IMR-90 (cell line): Measurements from ENCODE around the gene CENPN. TPM values are rescaled to one million over a fixed set of nuclear protein-coding genes. Genes with fewer than 3 reads are reported as not detected.

Experiments
- ATAC-seq: fragments of 200-7000 bp; cut with Tn5 transposase; 2 replicates; pipeline ENCODE4 v1.9.1; 2020; ENCODE audit warnings: low read depth, mild to moderate bottlenecking, moderate library complexity
- BruUV-seq: library from RNA; stranded (reverse); fragments of 400-500 nt; replicated peaks from 2 replicates; lab custom pipeline; 2021; lab: Mats Ljungman, UMichigan
- CTCF ChIA-PET: fragments of 300-600 bp; formaldehyde crosslinking; extraction: SDS; loops from one replicate; lab custom pipeline; 2021; ENCODE audit warnings: antibody characterized with exemption; lab: Yijun Ruan, JAX
- POLR2A ChIA-PET: fragments of 300-600 bp; sonication (Branson Sonifier 250); formaldehyde crosslinking; loops from one replicate; lab custom pipeline; 2022; ENCODE audit warnings: antibody characterized with exemption; ENCODE audit not compliant: unreplicated experiment; lab: Charles Lee
- DNase-seq: peaks from one replicate; pipeline ENCODE4 v3.0.0; 2013
- H2AFZ ChIP-seq: replicated peaks from 2 replicates; pipeline ENCODE3; 2013; ENCODE audit warnings: low read length, mild to moderate bottlenecking; ENCODE audit not compliant: poor library complexity
- H2AK5ac ChIP-seq: 2 replicates; pipeline ENCODE4 v1.6.1; 2013; ENCODE audit warnings: low read depth, low read length, inconsistent platforms
- H2AK9ac ChIP-seq: replicated peaks from 2 replicates; pipeline ENCODE3; 2013; ENCODE audit warnings: mild to moderate bottlenecking, low read depth, low read length, moderate library complexity; ENCODE audit not compliant: poor library complexity
- H2BK120ac ChIP-seq: 2 replicates; pipeline ENCODE4 v1.6.1; 2013; ENCODE audit warnings: low read depth, low read length, inconsistent platforms
- H2BK15ac ChIP-seq: 3 replicates; pipeline ENCODE4 v1.6.1; 2013; ENCODE audit warnings: low read depth, low read length, inconsistent platforms
- H2BK20ac ChIP-seq: 2 replicates; pipeline ENCODE4 v1.6.1; 2013; ENCODE audit warnings: low read depth, mild to moderate bottlenecking, inconsistent platforms, low read length, moderate library complexity
- H2BK5ac ChIP-seq: 2 replicates; pipeline ENCODE4 v1.6.1; 2013; ENCODE audit warnings: mild to moderate bottlenecking, low read depth, low read length, inconsistent platforms; ENCODE audit not compliant: poor library complexity, severe bottlenecking
- H3K14ac ChIP-seq: replicated peaks from 2 replicates; pipeline ENCODE4 v1.6.1; 2013; ENCODE audit warnings: low read depth, low read length, inconsistent platforms
- H3K18ac ChIP-seq: 2 replicates; pipeline ENCODE4 v1.6.1; 2013; ENCODE audit warnings: low read depth, low read length, control low read depth
- H3K23ac ChIP-seq: 2 replicates; pipeline ENCODE4 v1.6.1; 2013; ENCODE audit warnings: low read depth, low read length, inconsistent platforms
- H3K27ac ChIP-seq: 2 replicates; pipeline ENCODE4 v1.5.1; 2013; ENCODE audit warnings: mild to moderate bottlenecking, control low read depth, low read length; ENCODE audit not compliant: insufficient read depth
- H3K27me3 ChIP-seq: 2 replicates; pipeline ENCODE4 v1.6.1; 2013; ENCODE audit warnings: low read length; ENCODE audit not compliant: control insufficient read depth, insufficient read depth
- H3K36me3 ChIP-seq: 2 replicates; pipeline ENCODE4 v1.6.1; 2013; ENCODE audit warnings: low read length, mixed read lengths; ENCODE audit not compliant: control insufficient read depth, insufficient read depth
- H3K4ac ChIP-seq: 2 replicates; pipeline ENCODE4 v1.6.1; 2013; ENCODE audit warnings: low read depth, low read length, inconsistent platforms
- H3K4me1 ChIP-seq: 2 replicates; pipeline ENCODE4 v1.6.1; 2013; ENCODE audit warnings: low read length, mixed read lengths; ENCODE audit not compliant: control insufficient read depth, insufficient read depth
- H3K4me2 ChIP-seq: 2 replicates; pipeline ENCODE4 v1.6.1; 2013; ENCODE audit warnings: low read depth, mild to moderate bottlenecking, control low read depth, low read length, moderate library complexity
- H3K4me3 ChIP-seq: 2 replicates; pipeline ENCODE4 v1.5.1; 2013; ENCODE audit warnings: low read depth, mild to moderate bottlenecking, control low read depth, low read length, moderate library complexity; ENCODE audit not compliant: insufficient read depth
- H3K56ac ChIP-seq: 2 replicates; pipeline ENCODE4 v1.6.1; 2013; ENCODE audit warnings: low read length, inconsistent platforms; ENCODE audit not compliant: insufficient read depth; ENCODE audit errors: extremely low read depth
- H3K79me1 ChIP-seq, 2 experiments: 2 replicates each; pipeline ENCODE4 v1.6.1; 2013; ENCODE audit warnings: low read length in 2 of 2, inconsistent platforms in 1 of 2, low read depth in 1 of 2
- H3K9ac ChIP-seq: 2 replicates; pipeline ENCODE4 v1.6.1; 2013; ENCODE audit warnings: low read depth, low read length, control low read depth
- H3K9me1 ChIP-seq: 2 replicates; pipeline ENCODE4 v1.6.1; 2013; ENCODE audit warnings: low read length, inconsistent platforms; ENCODE audit not compliant: insufficient read depth
- H3K9me3 ChIP-seq: 2 replicates; pipeline ENCODE4 v1.6.1; 2013; ENCODE audit warnings: low read length; ENCODE audit not compliant: control insufficient read depth, insufficient read depth
- H4K20me1 ChIP-seq: 2 replicates; pipeline ENCODE4 v1.6.1; 2013; ENCODE audit warnings: low read length, inconsistent platforms; ENCODE audit not compliant: insufficient read depth
- H4K5ac ChIP-seq: 2 replicates; pipeline ENCODE4 v1.6.1; 2013; ENCODE audit warnings: mild to moderate bottlenecking, low read depth, low read length, control low read depth
- H4K8ac ChIP-seq, 2 experiments: 2 replicates each; pipeline ENCODE4 v1.6.1; 2013; ENCODE audit warnings: low read depth in 2 of 2, low read length in 2 of 2, control low read depth in 1 of 2, inconsistent platforms in 1 of 2
- H4K91ac ChIP-seq: 2 replicates; pipeline ENCODE4 v1.6.1; 2013; ENCODE audit warnings: low read depth, low read length, inconsistent platforms; ENCODE audit not compliant: insufficient read depth
- CHD1 ChIP-seq: IDR thresholded peaks from 2 replicates; pipeline ENCODE4 v1.6.1; 2012; ENCODE audit warnings: low read depth, low read length, improper control_type of control experiment
- FOS ChIP-seq: fragments of 150-350 bp; IDR thresholded peaks from 2 replicates; pipeline ENCODE4 v1.6.1; 2016; ENCODE audit warnings: low read depth, low read length
- MAFK ChIP-seq: IDR thresholded peaks from 2 replicates; pipeline ENCODE4 v1.6.1; 2012; ENCODE audit warnings: low read depth, low read length, improper control_type of control experiment
- MAZ ChIP-seq: IDR thresholded peaks from 2 replicates; pipeline ENCODE4 v1.6.1; 2012; ENCODE audit warnings: low read depth, mild to moderate bottlenecking, low read length, improper control_type of control experiment, moderate library complexity, borderline replicate concordance
- MXI1 ChIP-seq: IDR thresholded peaks from 2 replicates; pipeline ENCODE4 v1.6.1; 2012; ENCODE audit warnings: low read depth, mild to moderate bottlenecking, low read length, moderate library complexity, borderline replicate concordance
- NFE2L2 ChIP-seq: fragments of 150-350 bp; IDR thresholded peaks from 2 replicates; pipeline ENCODE4 v1.6.1; 2016; ENCODE audit warnings: low read depth, mild to moderate bottlenecking, low read length
- POLR2A ChIP-seq: IDR thresholded peaks from 2 replicates; pipeline ENCODE4 v1.6.1; 2012; ENCODE audit warnings: mild to moderate bottlenecking, low read depth, low read length
- RFX5 ChIP-seq: IDR thresholded peaks from 2 replicates; pipeline ENCODE4 v1.8.0; 2012; ENCODE audit warnings: low read depth, mild to moderate bottlenecking, low read length, moderate library complexity
- WGBS, 2 experiments: methylation state at CpG; one replicate each; pipeline versions ENCODE4 v1.1.5 to v1.1.7; 2013; ENCODE audit warnings: missing lambda C conversion rate in 2 of 2; ENCODE audit not compliant: insufficient read length in 1 of 2; ENCODE audit errors: extremely low coverage in 2 of 2; 5-methylcytosine and 5-hydroxymethylcytosine counted together
- dilution Hi-C: fragments of 300-500 bp; cut with HindIII; formaldehyde crosslinking; loops from one replicate; pipeline ENCODE4 v1.14.3; 2018; ENCODE audit warnings: low sequenced_read_pairs; ENCODE audit not compliant: unreplicated experiment
- in situ Hi-C: fragments of 300-500 bp; cut with MboI; formaldehyde crosslinking; loops from 3 replicates; pipeline ENCODE4 v1.14.3; 2019; ENCODE audit warnings: low sequenced_read_pairs, inconsistent platforms, mixed read lengths
- intact Hi-C: fragments of 100-400 bp; cut with micrococcal nuclease; formaldehyde crosslinking; loops from 2 replicates; pipeline ENCODE4 v1.10.0; 2022
- polyA plus RNA-seq, 3 experiments: library from polyadenylated mRNA; depleted of rRNA; stranded (reverse); fragments of >200 nt; gene quantifications; 2 replicates each; pipeline ENCODE4 v1.2.3, GENCODE V29; 2012; ENCODE audit warnings: low replicate concordance in 1 of 3
- total RNA-seq: library from RNA; depleted of rRNA; stranded (reverse); fragments of >200 nt; gene quantifications from 2 replicates; pipeline ENCODE4 v1.2.3, GENCODE V29; 2012
- TF ChIP-seq, protein P1 (sequence below): fragments of 150-350 bp; IDR thresholded peaks from 2 replicates; pipeline ENCODE4 v1.6.1; 2017; ENCODE audit warnings: mild to moderate bottlenecking, antibody characterized with exemption, low read length, low read depth
- TF ChIP-seq, protein P2 (sequence below): conservative IDR thresholded peaks from 2 replicates; pipeline ENCODE4 v1.5.1; 2012; ENCODE audit warnings: mild to moderate bottlenecking, low read depth, low read length, improper control_type of control experiment

Gene CENPN
- total and polyA plus RNA-seq, 2 of the 4 experiments (the other 2 are of a cell fraction), result 20.5 to 22.8 TPM

DNA sequence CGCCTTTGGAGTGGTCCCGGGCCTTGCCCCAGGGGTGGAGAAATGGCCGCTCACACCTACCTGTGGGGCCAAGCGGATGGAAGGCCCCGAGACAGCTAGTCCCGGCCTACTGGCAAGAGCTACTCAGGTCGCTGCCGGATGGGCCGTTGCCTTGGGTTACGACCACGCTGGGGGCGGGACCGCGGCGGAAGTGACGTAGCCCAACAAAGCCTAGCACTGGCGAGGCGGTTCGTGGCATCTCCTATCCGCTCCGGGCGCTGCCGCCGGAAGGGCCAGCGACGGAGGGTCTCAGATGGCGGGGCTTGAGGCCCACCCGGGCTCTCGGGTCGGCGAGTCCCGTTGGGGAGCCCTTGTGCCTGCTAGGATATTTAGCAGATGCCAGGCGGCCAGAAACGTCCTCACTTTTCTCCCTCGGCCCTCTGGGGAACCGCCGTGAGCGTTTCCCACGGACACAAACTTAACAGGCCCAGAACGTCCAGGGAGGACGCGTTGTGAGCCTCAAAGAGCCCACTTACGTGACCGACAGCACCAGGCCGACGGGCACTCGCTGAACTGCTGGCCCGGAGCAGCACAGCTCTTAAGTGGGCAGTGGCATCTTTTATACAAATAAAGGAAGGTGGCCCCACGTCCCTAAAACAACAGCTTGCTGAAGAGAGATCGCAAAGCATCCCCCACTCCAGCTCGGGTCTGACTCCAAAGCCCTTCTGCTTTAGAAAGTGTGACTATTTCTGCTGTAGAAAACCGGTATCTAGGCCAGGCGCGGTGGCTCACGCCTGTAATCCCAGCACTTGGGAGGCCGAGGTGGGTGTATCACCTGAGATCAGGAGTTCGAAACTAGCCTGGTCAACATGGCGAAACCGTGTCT lies 70.3 kb downstream of the CENPN start, which contains the start of gene C16orf46:
C16orf46 (minus strand) TSS at position 163 of the 865 bp plus-strand sequence. CDS start 13,283 bp downstream, outside the sequence.
- 25% methylated on average over 23 of the region's 59 CpGs; no CpG with 5 or more reads in 1 of the 2 experiments for WGBS, 2 experiments
- Histone ChIP-seq H3K79me1 (0 out of 4 replicates have a peak, but pooled peaks cover 0 to 4% of the 10 kb centered on the region in 2 experiments), H2BK15ac (no peak within 1 kb of the TSS; the same call in 2 of the 3 replicates), H3K9ac (peak within 1 kb of the TSS; percentile 91), H4K5ac (peak within 1 kb of the TSS; percentile 98), H3K4me1 (peaks cover 3% of the 10 kb centered on the region; the same call in 1 of the 2 replicates), H3K14ac (peak within 1 kb of the TSS; percentile 93), H3K56ac (peak within 1 kb of the TSS; percentile 62), H3K9me1 (0 out of 2 replicates have a peak, but pooled peaks cover 4% of the 10 kb centered on the region), H2BK20ac (no peak within 1 kb of the TSS), H3K4me3 (peak within 1 kb of the TSS; percentile 80), H3K23ac (peak within 1 kb of the TSS; percentile 79), H2BK5ac (peak within 1 kb of the TSS; percentile 82), H3K4me2 (peak within 1 kb of the TSS; percentile 97), H2AFZ (peak within 1 kb of the TSS; percentile 99), H4K20me1 (no peaks in the 10 kb centered on the region; the same call in 1 of the 2 replicates), H4K8ac (peak within 1 kb of the TSS; percentile 96 to 99), H3K27me3 (no peaks in the 10 kb centered on the region), H2AK9ac (peak within 1 kb of the TSS; percentile 80), H3K9me3 (no peaks in the 10 kb centered on the region), H3K18ac (peak within 1 kb of the TSS; percentile 66), H2AK5ac (peak within 1 kb of the TSS; percentile 36; the same call in 1 of the 2 replicates), H2BK120ac (peak within 1 kb of the TSS; percentile 5; the same call in 1 of the 2 replicates), H3K36me3 (no peaks in the 10 kb centered on the region), H3K4ac (peak within 1 kb of the TSS; percentile 87), H4K91ac (peak within 1 kb of the TSS; percentile 75), H3K27ac (peak within 1 kb of the TSS; percentile 85)
- ATAC-seq (peak; percentile 94), DNase-seq (peak; percentile 95)
- TF ChIP-seq RFX5, result no peak
- no peak for TF ChIP-seq FOS
- TF ChIP-seq POLR2A, result peak; percentile 96
- 0 out of 2 replicates have a peak, but pooled peaks have one; percentile 87 for TF ChIP-seq CHD1
- TF ChIP-seq NFE2L2, result 0 out of 2 replicates have a peak, but pooled peaks have one; percentile 11
- TF ChIP-seq MAFK, result no peak
- TF ChIP-seq, protein P1, sequence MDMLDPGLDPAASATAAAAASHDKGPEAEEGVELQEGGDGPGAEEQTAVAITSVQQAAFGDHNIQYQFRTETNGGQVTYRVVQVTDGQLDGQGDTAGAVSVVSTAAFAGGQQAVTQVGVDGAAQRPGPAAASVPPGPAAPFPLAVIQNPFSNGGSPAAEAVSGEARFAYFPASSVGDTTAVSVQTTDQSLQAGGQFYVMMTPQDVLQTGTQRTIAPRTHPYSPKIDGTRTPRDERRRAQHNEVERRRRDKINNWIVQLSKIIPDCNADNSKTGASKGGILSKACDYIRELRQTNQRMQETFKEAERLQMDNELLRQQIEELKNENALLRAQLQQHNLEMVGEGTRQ, result no peak
- TF ChIP-seq MXI1, result peak; percentile 69; the same call in 1 of the 2 replicates
- peak; percentile 31; the same call in 1 of the 2 replicates for TF ChIP-seq MAZ
- TF ChIP-seq, protein P2, sequence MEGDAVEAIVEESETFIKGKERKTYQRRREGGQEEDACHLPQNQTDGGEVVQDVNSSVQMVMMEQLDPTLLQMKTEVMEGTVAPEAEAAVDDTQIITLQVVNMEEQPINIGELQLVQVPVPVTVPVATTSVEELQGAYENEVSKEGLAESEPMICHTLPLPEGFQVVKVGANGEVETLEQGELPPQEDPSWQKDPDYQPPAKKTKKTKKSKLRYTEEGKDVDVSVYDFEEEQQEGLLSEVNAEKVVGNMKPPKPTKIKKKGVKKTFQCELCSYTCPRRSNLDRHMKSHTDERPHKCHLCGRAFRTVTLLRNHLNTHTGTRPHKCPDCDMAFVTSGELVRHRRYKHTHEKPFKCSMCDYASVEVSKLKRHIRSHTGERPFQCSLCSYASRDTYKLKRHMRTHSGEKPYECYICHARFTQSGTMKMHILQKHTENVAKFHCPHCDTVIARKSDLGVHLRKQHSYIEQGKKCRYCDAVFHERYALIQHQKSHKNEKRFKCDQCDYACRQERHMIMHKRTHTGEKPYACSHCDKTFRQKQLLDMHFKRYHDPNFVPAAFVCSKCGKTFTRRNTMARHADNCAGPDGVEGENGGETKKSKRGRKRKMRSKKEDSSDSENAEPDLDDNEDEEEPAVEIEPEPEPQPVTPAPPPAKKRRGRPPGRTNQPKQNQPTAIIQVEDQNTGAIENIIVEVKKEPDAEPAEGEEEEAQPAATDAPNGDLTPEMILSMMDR, result no peak
- BruUV-seq, result no TSS peak
- ChIA-PET CTCF (interaction anchor here (0.6 to 1.2 kb wide), 2 partner anchors 98 to 901 kb away, joined by 3 read pairs; no protein-coding TSS in a partner anchor), POLR2A (interaction anchor here (1.2 kb wide), 1 partner anchor 11 kb away, joined by 3 read pairs; no protein-coding TSS in a partner anchor)
- dilution Hi-C loops, result no loop called here
- in situ Hi-C loops, result no loop called here
- intact Hi-C loops, result loop anchor here (5.0 kb wide), 1 partner anchor 40 kb away; the partner anchor contains the start of gene ATMIN
